Heart left ventricle (tissue), 16 donors: ENCODE data around the gene LAMA1. TPM values are rescaled to one million over a fixed set of nuclear protein-coding genes. Genes with fewer than 3 reads are reported as not detected.

ENCODE experiments used
- ATAC-seq, 4 donors: fragments of 200-7000 bp; cut with Tn5 transposase; one replicate each; pipeline ENCODE4 v1.9.1; 2020 to 2022; ENCODE audit warnings: moderate library complexity in 4 of 4, mild to moderate bottlenecking in 3 of 4, moderate number of reproducible peaks in 1 of 4
- DNase-seq, 5 donors: peaks; one replicate each; pipeline ENCODE4 v3.0.0-alpha.2; 2020
- H3K27ac ChIP-seq, 12 donors: fragments of 200-600 bp; sonication (generic) in 4 of 12; one replicate each; pipeline versions ENCODE4 v1.5.0 to v1.8.0; 2016 to 2022; ENCODE audit warnings: mild to moderate bottlenecking in 2 of 12
- H3K27me3 ChIP-seq, 9 donors: fragments of 200-600 bp; sonication (generic) in 2 of 9; one replicate each; pipeline versions ENCODE4 v1.5.1 to v1.8.0; 2016 to 2022; ENCODE audit warnings: mild to moderate bottlenecking in 3 of 9
- H3K36me3 ChIP-seq, 9 donors: fragments of 200-600 bp; sonication (generic) in 2 of 9; one replicate each; pipeline versions ENCODE4 v1.5.0 to v1.8.0; 2018 to 2022; ENCODE audit warnings: mild to moderate bottlenecking in 2 of 9
- H3K4me1 ChIP-seq, 12 donors: fragments of 200-600 bp; sonication (generic) in 4 of 12; one replicate each; pipeline versions ENCODE4 v1.5.0 to v1.8.0; 2016 to 2022; ENCODE audit warnings: mild to moderate bottlenecking in 3 of 12
- H3K4me3 ChIP-seq, 12 donors: fragments of 200-600 bp; sonication (generic) in 4 of 12; one replicate each; pipeline versions ENCODE4 v1.5.0 to v1.8.0; 2017 to 2022; ENCODE audit warnings: mild to moderate bottlenecking in 9 of 12, moderate library complexity in 4 of 12
- H3K9me3 ChIP-seq, 12 donors: fragments of 200-600 bp; sonication (generic) in 4 of 12; one replicate each; pipeline versions ENCODE4 v1.5.0 to v1.8.0; 2016 to 2022; ENCODE audit warnings: mild to moderate bottlenecking in 1 of 12
- CTCF ChIP-seq, 12 donors: fragments of 200-600 bp; sonication (generic) in 4 of 12; IDR thresholded peaks; one replicate each; pipeline versions ENCODE4 v1.5.0 to v1.8.0; 2018 to 2022; ENCODE audit warnings: antibody characterized with exemption in 12 of 12, mild to moderate bottlenecking in 5 of 12
- POLR2A ChIP-seq, 2 donors: fragments of 450-650 bp; IDR thresholded peaks; one replicate each; pipeline ENCODE4 v1.6.1; 2017; ENCODE audit warnings: antibody characterized with exemption in 2 of 2, mild to moderate bottlenecking in 2 of 2, moderate library complexity in 2 of 2
- WGBS, 4 donors: extraction: QIAGEN DNeasy Blood & Tissue Kit in 2 of 4; methylation state at CpG; one replicate each; pipeline versions ENCODE4 v1.1.5 to v1.1.7; 2013 to 2018; 5-methylcytosine and 5-hydroxymethylcytosine counted together
- intact Hi-C, 10 donors: fragments of 100-400 bp; cut with DNase I; formaldehyde crosslinking; loops; one replicate each; pipeline versions ENCODE4 v1.11.1 to v1.14.2; 2022
- polyA plus RNA-seq, 2 donors: library from polyadenylated mRNA; stranded (reverse); fragments of 200-250 nt; gene quantifications; one replicate each; pipeline ENCODE4 v1.2.3, GENCODE V29; 2013
- total RNA-seq, 9 donors: library from RNA; depleted of rRNA in 2 of 9; stranded (reverse); fragments of >200 nt in 2 of 9; fragmentation: NEBNext Ultra II Directional in 3 of 9; extraction: Animal tissue kit (Norgen Biotek cat#: 25700) in 3 of 9; gene quantifications; one replicate each; pipeline versions ENCODE4 v1.1.0 to v1.2.4, GENCODE V29; 2016 to 2023
- donor health status: ischemic (EF 13 %, LVEDD 7.1; RV severe dilation, severe dysfunction).
- donor health status: healthy with polysubstance abuse.
- donor health status: DM: no; HTN: yes; CAD: no.
- donor health status: DM: no; HTN: no; CAD: no.
- donor health status: ischemic (EF 25% LVEDD 6.9; RV normal size, moderate dysfunction).
- donor health status: ischemic (EF 25% LVEDD 5.7; RV mildly dilated, moderate dysfunction).
- donor health status: healthy.
- donor health status: DM: yes; HTN: yes; CAD: no.
- donor health status: ischemic (EF 35%, LVEDD 5.7; RV mildly dilated, moderate dysfunction).
- donor health status: nonischemic (EF 11% LVEDD 7.7; RV severe dilation, severe dysfunction).
- donor health status: DM: yes; HTN: yes; CAD: no.
- donor health status: PGD.
- donor health status: ischemic (EF 29% LVEDD 5.4; RV normal size, mild dysfunction).
- donor health status: nonischemic (EF 23%, LVEDD 6.1; RV moderate dilation, normal function).

LAMA1 gene
- total and polyA plus RNA-seq, 11 donors: 0.04 to 1.7 (median 0.28) TPM

GRCh38 chr18:6949800-6950586 lies 167.6 kb downstream of the LAMA1 start:
- Histone ChIP-seq H3K27me3 (peaks cover 0 to 6% (median 0%) of the 10 kb centered on the region in 9 donors), H3K36me3 (no peaks in the 10 kb centered on the region), H3K27ac (no peak overlapping the region), H3K4me1 (no peaks in the 10 kb centered on the region), H3K9me3 (no peaks in the 10 kb centered on the region), H3K4me3 (no peak overlapping the region)
- TF ChIP-seq CTCF (IDR thresholded peaks at IDR 0.05) (no peak), POLR2A (IDR thresholded peaks at IDR 0.05) (no peak)
- WGBS, 4 donors: 73 to 79% (median 76%) methylated on average over 11 of the region's 11 CpGs
- no peak for DNase-seq
- intact Hi-C loops: loop anchor here in 1 of 10 donors (10.0 kb wide), 1 partner anchor 65 kb away; no protein-coding TSS in a partner anchor
- no peak for ATAC-seq

- H3K36me3 ChIP-seq: no peaks in the 10 kb centered on the region
- DNase-seq (no peak), ATAC-seq (no peak)
- intact Hi-C loops: no loop called here
- no peak overlapping the region for H3K4me3 ChIP-seq
- no peaks in the 10 kb centered on the region for H3K9me3 ChIP-seq
- TF ChIP-seq POLR2A (IDR thresholded peaks at IDR 0.05): no peak
- no peak for TF ChIP-seq CTCF (IDR thresholded peaks at IDR 0.05)
- peaks cover 0 to 5% (median 0%) of the 10 kb centered on the region in 9 donors for H3K27me3 ChIP-seq
- WGBS, 4 donors: 74 to 83% (median 78%) methylated on average over 16 of the region's 16 CpGs
- no peaks in the 10 kb centered on the region for H3K4me1 ChIP-seq
- H3K27ac ChIP-seq: no peak overlapping the region
These were observed 169.1 kb downstream of the LAMA1 start for GRCh38 chr18:6948281-6949055.

- TF ChIP-seq POLR2A (IDR thresholded peaks at IDR 0.05): no peak
- no peak for TF ChIP-seq CTCF (IDR thresholded peaks at IDR 0.05)
- H3K9me3 ChIP-seq: no peaks in the 10 kb centered on the region
- no peak for DNase-seq
- H3K27ac ChIP-seq: no peak overlapping the region
- ATAC-seq: no peak
- H3K4me1 ChIP-seq: no peaks in the 10 kb centered on the region
- intact Hi-C loops: no loop called here
- H3K4me3 ChIP-seq: no peak overlapping the region
- H3K36me3 ChIP-seq: no peaks in the 10 kb centered on the region
- WGBS, 4 donors: 66 to 75% (median 69%) methylated on average over 10 of the region's 10 CpGs
- peaks cover 0 to 5% (median 0%) of the 10 kb centered on the region in 9 donors for H3K27me3 ChIP-seq
These were observed 170.1 kb downstream of the LAMA1 start for GRCh38 chr18:6947338-6948030.

- 81 to 95% (median 87%) methylated on average over 6 of the region's 6 CpGs for WGBS, 4 donors
- DNase-seq (no peak), ATAC-seq (no peak)
- Histone ChIP-seq H3K4me3 (no peak overlapping the region), H3K36me3 (no peaks in the 10 kb centered on the region), H3K9me3 (no peaks in the 10 kb centered on the region), H3K27ac (no peak overlapping the region), H3K27me3 (peaks cover 0 to 7% (median 0%) of the 10 kb centered on the region in 9 donors), H3K4me1 (no peaks in the 10 kb centered on the region)
- intact Hi-C loops: no loop called here
- no peak for TF ChIP-seq CTCF (IDR thresholded peaks at IDR 0.05)
These were observed 174.5 kb downstream of the LAMA1 start for GRCh38 chr18:6943143-6943542.
